GM21737 (cell line): ENCODE results near the gene FAM76A.
A peak's percentile ranks its signal among the peaks of the same experiment; 100 is the strongest.

Experiments used
- ATAC-seq: cut with Tn5 transposase; IDR thresholded peaks from one replicate; pipeline ENCODE4 v1.9.1; 2021; ENCODE audit warnings: mild to moderate bottlenecking, moderate library complexity; ENCODE audit not compliant: unreplicated experiment

The FAM76A gene

GRCh38 chr1:27719286-27720251, 6.2 kb upstream of the FAM76A start:
- no peak for ATAC-seq

GRCh38 chr1:27724961-27725373, 794 bp upstream of the FAM76A start:
- ATAC-seq, result no peak

GRCh38 chr1:27726173-27727044, 648 bp downstream of the FAM76A start:
- peak; percentile 32 for ATAC-seq

GRCh38 chr1:27727126-27727525, 1.4 kb downstream of the FAM76A start:
- ATAC-seq, result no peak

- no peak for ATAC-seq
Measured at GRCh38 chr1:27736252-27736651, 10.5 kb downstream of the FAM76A start.

- no peak for ATAC-seq
Measured at GRCh38 chr1:27741121-27741520, 15.4 kb downstream of the FAM76A start.

GRCh38 chr1:27744556-27744955, 18.8 kb downstream of the FAM76A start:
- no peak for ATAC-seq

GRCh38 chr1:27745466-27745865, 19.7 kb downstream of the FAM76A start:
- ATAC-seq, result no peak

GRCh38 chr1:27752360-27752759, 26.6 kb downstream of the FAM76A start:
- ATAC-seq, result no peak

- ATAC-seq, result no peak
Measured at GRCh38 chr1:27755286-27755685, 29.5 kb downstream of the FAM76A start.

GRCh38 chr1:27755865-27756264, 30.1 kb downstream of the FAM76A start:
- no peak for ATAC-seq

- no peak for ATAC-seq
Measured at GRCh38 chr1:27759236-27759635, 33.5 kb downstream of the FAM76A start.

- no peak for ATAC-seq
Measured at GRCh38 chr1:27760426-27760825, 34.7 kb downstream of the FAM76A start.

- no peak for ATAC-seq
Measured at GRCh38 chr1:27762033-27762432, 36.3 kb downstream of the FAM76A start.

GRCh38 chr1:27763358-27763757, 37.6 kb downstream of the FAM76A start:
- no peak for ATAC-seq

- ATAC-seq, result no peak
Measured at GRCh38 chr1:27770293-27770830, 44.6 kb downstream of the FAM76A start.

- ATAC-seq, result no peak
Measured at GRCh38 chr1:27772036-27772931, 46.5 kb downstream of the FAM76A start.

GRCh38 chr1:27772932-27773825, 47.4 kb downstream of the FAM76A start, which contains the start of gene STX12:
STX12 (plus strand) TSS chr1:27773219; CDS start chr1:27773308, 89 bp downstream.
- ATAC-seq, result peak; percentile 89

- ATAC-seq, result peak; percentile 10
Measured at GRCh38 chr1:27773826-27774445, 48.2 kb downstream of the FAM76A start.
